ENCODE data around the gene C1orf198. TPM values are rescaled to one million over a fixed set of nuclear protein-coding genes. Genes with fewer than 3 reads are reported as not detected.

Gene C1orf198
- total RNA-seq: 47.4 and 101 TPM in 2 replicates

GRCh38 chr1:230867903-230868735, at the start of gene C1orf198:
Gene C1orf198 (minus strand): TSS chr1:230868521. CDS start chr1:230868512, 9 bp downstream.

Other genes starting within 250 kb of the C1orf198 start
- 15.2 and 17.2 TPM in 2 replicates for gene COG2, start 226.0 kb downstream of the C1orf198 start, total RNA-seq
- gene AGT, start 154.4 kb downstream of the C1orf198 start, total RNA-seq: 0.16 and 0.89 TPM in 2 replicates
- gene CAPN9, start 121.1 kb downstream of the C1orf198 start, total RNA-seq: 0.13 TPM in 1 of 2 replicates, not detected in the other
- 5.6 and 9.9 TPM in 2 replicates for gene TTC13, start 110.3 kb upstream of the C1orf198 start, total RNA-seq
- gene ARV1, start 110.6 kb upstream of the C1orf198 start, total RNA-seq: 12.4 and 14.2 TPM in 2 replicates
- 2.8 and 7.9 TPM in 2 replicates for gene FAM89A, start 171.7 kb upstream of the C1orf198 start, total RNA-seq